Neuron (in vitro differentiated cells): Measurements from ENCODE around the gene BUD31.
"Not testable (repeated sequence)": the region's sequence is repeated elsewhere in the genome, so short reads cannot be mapped to it uniquely, and the experiment has no call there.

ENCODE experiments used
- H2AFZ ChIP-seq: one replicate; pipeline ENCODE4 v1.6.1; 2013; ENCODE audit warnings: low read depth, mild to moderate bottlenecking, inconsistent platforms, low read length, moderate library complexity
- H3K27me3 ChIP-seq: one replicate; pipeline ENCODE4 v1.6.1; 2013; ENCODE audit warnings: low read length; ENCODE audit not compliant: insufficient read depth
- H3K36me3 ChIP-seq: one replicate; pipeline ENCODE4 v1.6.1; 2013; ENCODE audit warnings: low read length; ENCODE audit not compliant: insufficient read depth
- H3K4me1 ChIP-seq: one replicate; pipeline ENCODE4 v1.6.1; 2013; ENCODE audit warnings: low read length; ENCODE audit not compliant: insufficient read depth
- H3K4me3 ChIP-seq: 2 replicates; pipeline ENCODE4 v1.5.1; 2013; ENCODE audit warnings: mild to moderate bottlenecking, low read length, moderate library complexity
- H3K9me3 ChIP-seq: one replicate; pipeline ENCODE4 v1.6.1; 2013; ENCODE audit warnings: low read length

Gene BUD31

DNA sequence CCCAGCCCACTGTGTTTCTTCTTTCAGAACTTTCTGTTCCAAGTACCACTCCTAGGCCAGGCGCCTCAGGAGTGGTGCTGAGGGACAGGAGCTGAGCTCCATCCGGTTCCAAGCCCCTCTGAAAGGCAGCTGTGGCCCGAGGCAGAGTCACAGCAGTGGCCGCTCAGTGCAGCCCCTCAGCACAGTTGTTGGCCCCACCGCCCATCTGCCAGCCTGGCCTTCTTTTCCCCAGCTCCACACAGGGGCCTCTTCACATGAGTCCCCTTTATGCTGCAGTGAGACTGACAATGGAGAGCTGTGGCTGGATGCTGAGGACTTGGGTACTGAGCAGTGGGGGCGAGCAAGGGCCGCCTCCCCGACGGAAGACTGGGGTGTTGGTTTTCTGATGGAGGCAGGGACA is 9.5 kb downstream of the BUD31 start:
- H2AFZ ChIP-seq: no peak overlapping the region
- H3K36me3 ChIP-seq: peaks cover 83% of the 10 kb centered on the region
- H3K9me3 ChIP-seq: peaks cover 5% of the 10 kb centered on the region
- H3K27me3 ChIP-seq: no peaks in the 10 kb centered on the region
- no peak overlapping the region for H3K4me3 ChIP-seq
- no peaks in the 10 kb centered on the region for H3K4me1 ChIP-seq

DNA sequence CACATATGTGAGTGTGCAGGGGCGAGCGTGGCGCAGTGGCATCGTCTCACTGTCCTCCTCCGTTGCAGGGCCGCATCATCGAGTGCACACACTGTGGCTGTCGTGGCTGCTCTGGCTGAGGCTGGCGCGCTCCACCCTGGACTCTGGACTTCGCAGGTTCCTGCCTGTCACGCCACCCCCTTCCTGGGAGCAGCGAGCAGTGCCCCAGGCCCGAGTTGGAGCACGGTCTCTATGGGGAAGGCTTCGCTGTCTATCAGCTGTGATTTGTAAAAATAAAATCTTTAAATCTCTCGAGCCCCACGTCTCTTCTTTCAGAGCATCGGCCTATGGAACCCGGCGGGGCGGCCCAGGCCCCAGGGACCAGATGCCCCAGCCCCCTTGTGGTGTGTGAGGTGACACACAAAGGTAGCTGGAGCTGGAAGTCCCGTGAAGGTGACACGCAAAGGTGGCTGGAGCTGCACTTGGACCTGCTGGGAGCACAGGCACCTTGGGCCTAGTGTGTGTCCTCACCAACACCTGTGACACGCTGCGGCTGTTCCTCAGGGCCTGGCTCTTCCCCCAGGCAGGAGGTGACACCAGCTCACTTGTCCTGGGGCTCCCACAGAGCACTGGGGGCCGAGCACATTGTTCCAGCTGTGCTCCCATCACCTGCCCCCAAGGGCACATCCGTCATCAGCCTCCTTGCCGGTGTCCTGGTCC is 10.7 kb downstream of the BUD31 start:
- Histone ChIP-seq H3K9me3 (peaks cover 5% of the 10 kb centered on the region), H3K4me1 (no peaks in the 10 kb centered on the region), H3K27me3 (no peaks in the 10 kb centered on the region), H3K36me3 (peaks cover 84% of the 10 kb centered on the region), H2AFZ (no peak overlapping the region), H3K4me3 (no peak overlapping the region)

DNA sequence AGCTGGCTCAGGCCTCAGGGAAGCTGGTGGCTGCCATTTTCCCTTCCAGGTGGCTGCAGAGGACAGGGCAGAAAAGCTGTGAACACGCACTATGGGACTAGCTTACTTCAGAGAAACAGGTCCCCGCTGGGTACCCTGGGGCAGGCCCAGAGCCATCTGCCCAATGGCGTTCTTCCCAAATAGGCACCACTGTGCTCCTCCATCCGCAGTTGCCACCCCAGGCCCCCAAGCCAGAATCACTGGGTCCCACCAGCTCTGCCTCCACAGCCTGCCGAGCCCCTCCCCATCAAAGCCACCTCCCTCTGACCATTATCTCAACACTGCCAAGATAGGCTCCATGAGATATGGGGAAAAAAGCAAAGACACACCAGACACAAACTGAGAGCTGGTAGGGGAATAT is 11.4 kb downstream of the BUD31 start:
- peaks cover under 1% of the 10 kb centered on the region for H3K9me3 ChIP-seq
- peaks cover 84% of the 10 kb centered on the region for H3K36me3 ChIP-seq
- H3K27me3 ChIP-seq: no peaks in the 10 kb centered on the region
- no peak overlapping the region for H2AFZ ChIP-seq
- no peaks in the 10 kb centered on the region for H3K4me1 ChIP-seq
- no peak overlapping the region for H3K4me3 ChIP-seq

DNA sequence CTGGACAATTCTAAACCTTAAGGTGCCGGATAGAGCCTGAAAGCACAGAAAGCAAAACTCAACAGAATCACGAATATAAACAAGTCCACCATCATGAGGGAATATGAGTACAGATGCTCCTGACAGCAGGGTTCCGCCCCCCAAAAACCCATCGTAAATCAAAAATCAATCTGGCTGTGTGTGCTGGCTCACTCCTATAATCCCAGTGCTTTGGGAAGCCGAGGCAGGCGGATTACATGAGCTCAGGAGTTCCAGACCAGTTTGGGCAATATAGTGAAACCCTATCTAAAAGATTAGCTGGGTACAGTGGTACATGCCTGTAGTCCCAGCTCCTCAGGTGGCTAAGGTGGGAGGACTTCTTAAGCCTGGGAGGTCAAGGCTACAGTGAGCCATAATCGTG is 12.2 kb downstream of the BUD31 start:
- Histone ChIP-seq H3K9me3 (no peaks in the 10 kb centered on the region), H3K36me3 (peaks cover 88% of the 10 kb centered on the region), H3K4me1 (no peaks in the 10 kb centered on the region), H2AFZ (no peak overlapping the region), H3K27me3 (no peaks in the 10 kb centered on the region), H3K4me3 (no peak overlapping the region)

DNA sequence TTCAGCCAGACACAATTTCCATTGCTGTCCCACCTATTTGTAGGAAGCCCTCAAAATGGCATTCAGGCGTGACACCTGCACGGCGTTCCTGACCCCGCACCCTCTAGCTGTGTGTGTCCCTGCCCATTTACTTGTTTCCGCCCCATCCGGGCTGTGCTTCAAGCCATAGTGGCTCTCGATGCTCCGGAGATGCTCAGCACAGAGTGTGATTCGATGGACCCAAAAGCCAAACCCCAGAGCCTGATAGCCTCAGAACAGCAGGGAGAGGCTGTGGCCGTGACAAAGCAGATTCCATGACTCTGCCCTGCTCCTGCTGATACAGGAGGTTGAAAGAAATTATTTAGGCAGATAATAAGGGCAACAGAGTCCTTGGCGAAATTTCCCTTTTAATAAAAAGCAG is 13.4 kb downstream of the BUD31 start:
- Histone ChIP-seq H3K4me3 (no peak overlapping the region), H3K36me3 (peaks cover 79% of the 10 kb centered on the region), H3K27me3 (no peaks in the 10 kb centered on the region), H3K9me3 (no peaks in the 10 kb centered on the region), H3K4me1 (no peaks in the 10 kb centered on the region), H2AFZ (no peak overlapping the region)

GRCh38 chr7:99422625-99423024 is 13.9 kb downstream of the BUD31 start:
- no peaks in the 10 kb centered on the region for H3K27me3 ChIP-seq
- no peak overlapping the region for H2AFZ ChIP-seq
- H3K36me3 ChIP-seq: peaks cover 75% of the 10 kb centered on the region
- no peaks in the 10 kb centered on the region for H3K4me1 ChIP-seq
- no peak overlapping the region for H3K4me3 ChIP-seq
- H3K9me3 ChIP-seq: no peaks in the 10 kb centered on the region

DNA sequence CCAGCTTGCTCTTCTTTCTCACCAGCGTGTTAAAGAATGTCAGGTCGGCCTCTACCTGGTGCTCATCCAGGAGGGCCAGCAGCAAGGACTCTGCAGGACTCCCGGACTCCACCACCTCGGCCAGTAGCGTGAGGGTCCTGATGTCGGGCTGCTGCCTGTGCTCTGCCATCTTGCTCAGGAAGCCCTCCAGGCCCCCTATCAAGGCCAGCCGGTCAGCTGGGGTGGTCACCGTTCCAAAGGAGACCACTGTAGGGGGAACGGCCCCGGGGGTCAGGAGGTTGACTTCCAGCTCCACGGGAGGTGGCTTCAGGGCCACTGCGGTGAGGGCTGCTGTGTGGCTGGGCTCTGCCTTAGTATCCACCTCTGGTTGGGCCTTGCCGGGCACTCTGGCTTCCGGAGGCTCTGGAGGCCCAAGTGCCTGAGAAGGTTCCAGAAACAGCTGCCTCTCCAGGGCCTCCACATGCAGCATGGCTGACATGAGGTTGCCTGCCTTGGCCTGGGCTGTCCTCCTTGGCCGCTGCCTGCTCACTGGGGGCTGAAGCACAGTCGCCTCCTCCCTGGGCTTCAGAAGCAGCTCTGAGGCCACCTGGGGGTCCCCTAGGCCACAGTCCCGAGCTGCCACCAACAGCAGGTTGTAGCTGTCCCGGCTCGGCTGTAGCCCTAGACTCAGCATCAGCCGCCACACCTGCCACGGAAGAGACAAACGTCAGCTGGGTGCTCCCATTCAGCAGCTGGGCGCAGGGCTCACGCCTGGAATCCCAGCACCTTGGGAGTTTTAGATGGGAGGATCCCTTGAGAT is 16.4 kb downstream of the BUD31 start:
- H3K9me3 ChIP-seq: no peaks in the 10 kb centered on the region
- peaks cover 68% of the 10 kb centered on the region for H3K36me3 ChIP-seq
- H3K4me1 ChIP-seq: no peaks in the 10 kb centered on the region
- no peak overlapping the region for H3K4me3 ChIP-seq
- no peaks in the 10 kb centered on the region for H3K27me3 ChIP-seq
- no peak overlapping the region for H2AFZ ChIP-seq

- H3K4me3 ChIP-seq: no peak overlapping the region
- peaks cover 67% of the 10 kb centered on the region for H3K36me3 ChIP-seq
- H2AFZ ChIP-seq: no peak overlapping the region
- no peaks in the 10 kb centered on the region for H3K4me1 ChIP-seq
- no peaks in the 10 kb centered on the region for H3K27me3 ChIP-seq
- H3K9me3 ChIP-seq: no peaks in the 10 kb centered on the region
Measured at GRCh38 chr7:99428972-99429566, 20.3 kb downstream of the BUD31 start.

DNA sequence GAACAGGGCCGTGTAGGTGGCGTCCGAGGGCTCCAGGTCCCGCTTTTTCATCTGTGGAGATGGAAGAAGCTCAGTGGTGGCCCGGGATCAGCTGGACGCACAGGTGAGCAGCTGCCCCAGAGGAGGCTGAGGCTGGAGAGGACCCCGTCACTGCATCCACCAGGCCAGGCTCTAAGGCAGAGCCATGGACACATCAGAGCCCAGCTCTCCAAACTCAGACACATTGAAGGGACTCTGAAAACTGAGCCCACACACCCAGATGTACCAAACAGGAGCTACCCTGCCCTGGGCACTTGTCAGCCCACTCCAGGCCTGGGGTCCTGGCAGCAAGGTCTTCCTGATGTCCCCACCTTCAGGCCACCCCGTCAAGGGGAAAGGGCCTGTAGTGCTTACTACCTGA is 21.0 kb downstream of the BUD31 start:
- Histone ChIP-seq H3K27me3 (no peaks in the 10 kb centered on the region), H3K4me3 (no peak overlapping the region), H3K4me1 (no peaks in the 10 kb centered on the region), H2AFZ (no peak overlapping the region), H3K36me3 (peaks cover 63% of the 10 kb centered on the region), H3K9me3 (no peaks in the 10 kb centered on the region)

- not testable (repeated sequence) for H3K9me3 ChIP-seq, H2AFZ ChIP-seq, H3K27me3 ChIP-seq, H3K4me3 ChIP-seq, H3K4me1 ChIP-seq
- H3K36me3 ChIP-seq: peaks cover 58% of the 10 kb centered on the region
Measured at GRCh38 chr7:99431756-99432540, 23.2 kb downstream of the BUD31 start.

DNA sequence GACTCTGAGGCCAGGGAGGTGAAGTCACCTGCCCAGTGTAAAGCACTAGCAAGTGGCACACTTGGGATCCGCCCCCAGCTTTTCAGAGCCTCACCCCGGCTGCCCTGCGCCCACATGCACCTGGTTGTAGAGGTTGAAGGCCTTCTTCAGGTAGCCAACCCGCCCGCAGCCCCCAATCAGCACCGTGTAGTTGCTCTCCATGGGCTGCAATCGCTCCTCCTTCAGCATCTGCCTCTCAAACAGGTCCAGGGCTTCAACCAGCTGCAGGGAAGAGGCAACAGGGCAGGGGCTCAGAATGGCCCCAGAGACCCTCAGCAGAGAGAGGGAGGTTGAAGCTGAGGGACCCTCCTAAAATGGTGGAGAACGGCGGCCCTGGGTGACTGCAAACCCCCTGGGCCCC is 24.4 kb downstream of the BUD31 start:
- peaks cover 58% of the 10 kb centered on the region for H3K36me3 ChIP-seq
- H2AFZ ChIP-seq: no peak overlapping the region
- no peaks in the 10 kb centered on the region for H3K27me3 ChIP-seq
- H3K4me3 ChIP-seq: no peak overlapping the region
- H3K9me3 ChIP-seq: no peaks in the 10 kb centered on the region
- H3K4me1 ChIP-seq: peaks cover 6% of the 10 kb centered on the region

- H3K4me3 ChIP-seq: peak overlapping the region; percentile 99
- peak overlapping the region; percentile 100 for H2AFZ ChIP-seq
- H3K36me3 ChIP-seq: peaks cover 33% of the 10 kb centered on the region
- no peaks in the 10 kb centered on the region for H3K27me3 ChIP-seq
- H3K4me1 ChIP-seq: peaks cover 16% of the 10 kb centered on the region
- no peaks in the 10 kb centered on the region for H3K9me3 ChIP-seq
Measured at GRCh38 chr7:99437946-99438572, 29.3 kb downstream of the BUD31 start.
